Measurements from ENCODE around the gene CAMP.

CAMP gene

GRCh38 chr3:48274452-48274851, 51.2 kb downstream of the CAMP start:
- Histone ChIP-seq H3K27me3 (ENCODE audit: insufficient read depth, low read length) (no peaks in the 10 kb centered on the region), H2AFZ (ENCODE audit: low read depth, low read length) (no peak overlapping the region), H3K9me3 (ENCODE audit: low read length) (no peaks in the 10 kb centered on the region), H3K4me3 (ENCODE audit: low read length) (no peak overlapping the region), H3K36me3 (ENCODE audit: insufficient read depth, low read length) (peaks cover 13% of the 10 kb centered on the region), H3K4me1 (ENCODE audit: insufficient read depth, low read length) (peaks cover 7% of the 10 kb centered on the region)

Measured in neuron (in vitro differentiated cells).